ENCODE data around the gene CLDN7. TPM values are rescaled to one million over a fixed set of nuclear protein-coding genes. Genes with fewer than 3 reads are reported as not detected.
"Not testable (repeated sequence)": the region's sequence is repeated elsewhere in the genome, so short reads cannot be mapped to it uniquely, and the experiment has no call there.

Gene CLDN7
- total RNA-seq, 2 experiments from 2014 or later = 0.32 TPM; not detected in 1

DNA sequence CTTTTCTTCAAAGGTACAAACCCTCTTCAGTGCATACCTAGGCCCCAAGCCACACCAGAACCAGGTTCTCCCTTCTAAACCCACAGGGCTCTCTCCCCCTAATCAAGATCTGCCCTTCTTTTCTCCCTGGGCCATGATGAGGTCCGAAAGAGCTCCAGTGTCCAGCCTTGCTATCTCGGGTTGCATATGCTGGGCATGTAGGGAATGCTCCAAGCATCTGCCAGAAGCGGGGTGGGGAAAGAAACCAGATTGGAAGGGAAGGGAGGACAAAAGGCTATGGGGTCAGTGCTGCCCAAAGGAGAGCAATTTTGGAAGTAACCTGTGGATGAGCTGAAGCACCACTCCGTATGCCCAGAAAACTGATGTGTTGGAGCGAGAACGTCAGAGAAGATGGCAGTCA, 13.1 kb downstream of the CLDN7 start:
- H2AFZ ChIP-seq (ENCODE audit: low read length) = no peak overlapping the region
- H3K4me3 ChIP-seq (ENCODE audit: low read depth, low read length, poor library complexity, severe bottlenecking) = peak overlapping the region; percentile 83
- intact Hi-C loops (cut with micrococcal nuclease; ENCODE audit: unreplicated experiment) = no loop called here
- TF ChIP-seq, protein P1, sequence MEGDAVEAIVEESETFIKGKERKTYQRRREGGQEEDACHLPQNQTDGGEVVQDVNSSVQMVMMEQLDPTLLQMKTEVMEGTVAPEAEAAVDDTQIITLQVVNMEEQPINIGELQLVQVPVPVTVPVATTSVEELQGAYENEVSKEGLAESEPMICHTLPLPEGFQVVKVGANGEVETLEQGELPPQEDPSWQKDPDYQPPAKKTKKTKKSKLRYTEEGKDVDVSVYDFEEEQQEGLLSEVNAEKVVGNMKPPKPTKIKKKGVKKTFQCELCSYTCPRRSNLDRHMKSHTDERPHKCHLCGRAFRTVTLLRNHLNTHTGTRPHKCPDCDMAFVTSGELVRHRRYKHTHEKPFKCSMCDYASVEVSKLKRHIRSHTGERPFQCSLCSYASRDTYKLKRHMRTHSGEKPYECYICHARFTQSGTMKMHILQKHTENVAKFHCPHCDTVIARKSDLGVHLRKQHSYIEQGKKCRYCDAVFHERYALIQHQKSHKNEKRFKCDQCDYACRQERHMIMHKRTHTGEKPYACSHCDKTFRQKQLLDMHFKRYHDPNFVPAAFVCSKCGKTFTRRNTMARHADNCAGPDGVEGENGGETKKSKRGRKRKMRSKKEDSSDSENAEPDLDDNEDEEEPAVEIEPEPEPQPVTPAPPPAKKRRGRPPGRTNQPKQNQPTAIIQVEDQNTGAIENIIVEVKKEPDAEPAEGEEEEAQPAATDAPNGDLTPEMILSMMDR (conservative IDR thresholded peaks at IDR 0.05; ENCODE audit: low read length) = no peak
- no peak for TF ChIP-seq EZH2phosphoT487 (IDR thresholded peaks at IDR 0.05; ENCODE audit: borderline replicate concordance, low read depth, low read length)
- ChIA-PET POLR2A (interaction anchor here (0.7 kb wide), 1 partner anchor 9 kb away, joined by 3 read pairs; no protein-coding TSS in a partner anchor), CTCF (ENCODE audit: unreplicated experiment) (no interaction called here)
- H3K9me3 ChIP-seq (ENCODE audit: low read length) = no peaks in the 10 kb centered on the region
- H3K27ac ChIP-seq (ENCODE audit: low read depth, low read length, poor library complexity, severe bottlenecking) = no peak overlapping the region
- peaks cover 49% of the 10 kb centered on the region for H3K36me3 ChIP-seq (ENCODE audit: insufficient read depth, low read length)
- H3K4me1 ChIP-seq (ENCODE audit: insufficient read depth, low read length, poor library complexity, severe bottlenecking) = peaks cover 26% of the 10 kb centered on the region
- H3K4me2 ChIP-seq (ENCODE audit: low read length) = peak overlapping the region; percentile 100
- no peaks in the 10 kb centered on the region for H3K9me2 ChIP-seq (ENCODE audit: insufficient read depth, low read length)
- peaks cover 18% of the 10 kb centered on the region for H4K20me1 ChIP-seq (ENCODE audit: insufficient read depth, low read length)
- peaks cover 71% of the 10 kb centered on the region for H3K79me2 ChIP-seq (ENCODE audit: insufficient read depth, low read depth, low read length)
- no TSS peak for BruUV-seq (replicated peaks)
- no peak for DNase-seq (ENCODE audit: low spot score)

DNA sequence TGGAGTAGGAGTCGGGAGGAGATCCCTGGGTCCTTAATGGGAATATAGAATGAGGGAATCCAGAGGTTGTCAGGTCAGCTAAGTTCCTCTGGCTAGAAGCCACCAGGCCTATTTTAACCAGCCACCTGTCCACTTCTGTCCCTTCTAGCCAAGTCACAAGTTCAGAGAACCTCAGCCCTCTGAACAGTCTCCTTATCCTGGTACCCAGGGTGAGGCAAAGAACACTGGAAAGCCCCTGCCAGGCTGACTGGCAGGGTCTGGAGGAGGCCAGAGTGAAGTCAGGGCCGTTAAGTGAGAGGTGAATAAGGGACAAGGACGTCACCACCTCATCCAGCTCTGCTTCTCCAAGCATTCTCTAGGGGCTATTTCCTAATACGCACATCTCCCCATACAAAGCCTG, 13.5 kb downstream of the CLDN7 start:
- H3K4me3 ChIP-seq (ENCODE audit: low read depth, low read length, poor library complexity, severe bottlenecking) = peak overlapping the region; percentile 83
- no peak for TF ChIP-seq EZH2phosphoT487 (IDR thresholded peaks at IDR 0.05; ENCODE audit: borderline replicate concordance, low read depth, low read length)
- TF ChIP-seq, protein P1 (conservative IDR thresholded peaks at IDR 0.05; ENCODE audit: low read length) = no peak
- no peak overlapping the region for H3K27ac ChIP-seq (ENCODE audit: low read depth, low read length, poor library complexity, severe bottlenecking)
- BruUV-seq (replicated peaks) = no TSS peak
- peaks cover 18% of the 10 kb centered on the region for H4K20me1 ChIP-seq (ENCODE audit: insufficient read depth, low read length)
- H3K9me3 ChIP-seq (ENCODE audit: low read length) = no peaks in the 10 kb centered on the region
- intact Hi-C loops (cut with micrococcal nuclease; ENCODE audit: unreplicated experiment) = no loop called here
- CTCF ChIA-PET (ENCODE audit: unreplicated experiment) = no interaction called here
- H2AFZ ChIP-seq (ENCODE audit: low read length) = no peak overlapping the region
- H3K9me2 ChIP-seq (ENCODE audit: insufficient read depth, low read length) = no peaks in the 10 kb centered on the region
- H3K4me1 ChIP-seq (ENCODE audit: insufficient read depth, low read length, poor library complexity, severe bottlenecking) = peaks cover 26% of the 10 kb centered on the region
- H3K36me3 ChIP-seq (ENCODE audit: insufficient read depth, low read length) = peaks cover 50% of the 10 kb centered on the region
- H3K4me2 ChIP-seq (ENCODE audit: low read length) = peak overlapping the region; percentile 100
- no peak for DNase-seq (ENCODE audit: low spot score)
- POLR2A ChIA-PET = interaction anchor here (0.7 kb wide), 1 partner anchor 9 kb away, joined by 3 read pairs; no protein-coding TSS in a partner anchor
- H3K79me2 ChIP-seq (ENCODE audit: insufficient read depth, low read depth, low read length) = peaks cover 67% of the 10 kb centered on the region

DNA sequence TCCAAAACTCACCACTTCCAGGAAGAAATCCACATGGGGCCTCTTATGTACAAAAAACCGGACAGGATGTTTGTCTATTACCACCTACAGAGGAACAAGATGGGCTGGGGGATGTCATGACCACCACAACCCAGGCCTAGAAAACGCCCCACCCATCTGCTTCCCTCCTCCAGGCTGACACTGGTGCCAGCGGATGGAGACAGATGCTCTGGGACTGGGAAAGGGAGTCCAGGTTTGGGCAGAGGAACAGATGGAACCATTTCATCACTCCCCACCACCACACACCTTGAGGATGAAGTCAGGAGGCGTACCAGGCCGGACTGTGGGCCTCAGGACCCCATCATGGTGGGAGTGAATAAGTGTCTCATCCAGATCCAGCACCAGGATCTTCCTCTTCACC, 15.5 kb downstream of the CLDN7 start:
- H3K4me3 ChIP-seq (ENCODE audit: low read depth, low read length, poor library complexity, severe bottlenecking) = no peak overlapping the region
- no peaks in the 10 kb centered on the region for H3K9me3 ChIP-seq (ENCODE audit: low read length)
- peaks cover 57% of the 10 kb centered on the region for H3K79me2 ChIP-seq (ENCODE audit: insufficient read depth, low read depth, low read length)
- TF ChIP-seq EZH2phosphoT487 (IDR thresholded peaks at IDR 0.05; ENCODE audit: borderline replicate concordance, low read depth, low read length) = no peak
- TF ChIP-seq, protein P1 (conservative IDR thresholded peaks at IDR 0.05; ENCODE audit: low read length) = no peak
- peaks cover 30% of the 10 kb centered on the region for H3K4me1 ChIP-seq (ENCODE audit: insufficient read depth, low read length, poor library complexity, severe bottlenecking)
- ChIA-PET CTCF (ENCODE audit: unreplicated experiment) (no interaction called here), POLR2A (no interaction called here)
- peaks cover 62% of the 10 kb centered on the region for H3K36me3 ChIP-seq (ENCODE audit: insufficient read depth, low read length)
- intact Hi-C loops (cut with micrococcal nuclease; ENCODE audit: unreplicated experiment) = no loop called here
- H3K27ac ChIP-seq (ENCODE audit: low read depth, low read length, poor library complexity, severe bottlenecking) = no peak overlapping the region
- no peak overlapping the region for H3K4me2 ChIP-seq (ENCODE audit: low read length)
- peaks cover 18% of the 10 kb centered on the region for H4K20me1 ChIP-seq (ENCODE audit: insufficient read depth, low read length)
- no peak for DNase-seq (ENCODE audit: low spot score)
- H2AFZ ChIP-seq (ENCODE audit: low read length) = no peak overlapping the region
- no peaks in the 10 kb centered on the region for H3K9me2 ChIP-seq (ENCODE audit: insufficient read depth, low read length)
- BruUV-seq (replicated peaks) = no TSS peak

DNA sequence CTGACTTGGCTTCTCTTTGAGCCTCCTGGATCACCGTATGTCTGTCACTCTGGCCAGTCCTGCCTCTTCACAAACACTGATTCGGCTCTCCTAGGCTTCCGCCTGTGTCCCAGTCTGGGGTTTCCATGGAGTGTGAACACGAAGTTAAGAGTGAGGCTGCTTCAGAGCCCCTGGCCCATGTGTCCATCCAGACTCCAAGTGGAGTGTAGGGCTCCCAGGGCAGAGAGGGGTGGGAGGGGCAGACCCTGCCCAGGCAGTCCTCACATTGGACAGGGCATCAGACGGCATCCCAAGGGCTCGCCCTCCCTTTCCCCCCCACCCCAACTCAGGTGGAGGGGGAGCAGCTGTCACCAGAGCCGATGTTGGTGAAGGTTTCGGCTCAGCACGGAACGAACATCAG, 18.4 kb downstream of the CLDN7 start:
- H3K4me3 ChIP-seq (ENCODE audit: low read depth, low read length, poor library complexity, severe bottlenecking); POLR2A ChIA-PET; CTCF ChIA-PET (ENCODE audit: unreplicated experiment); H3K27ac ChIP-seq (ENCODE audit: low read depth, low read length, poor library complexity, severe bottlenecking); DNase-seq (ENCODE audit: low spot score); H4K20me1 ChIP-seq (ENCODE audit: insufficient read depth, low read length); H3K9me2 ChIP-seq (ENCODE audit: insufficient read depth, low read length); H3K9me3 ChIP-seq (ENCODE audit: low read length); H2AFZ ChIP-seq (ENCODE audit: low read length); H3K4me2 ChIP-seq (ENCODE audit: low read length): not testable (repeated sequence)
- peaks cover 39% of the 10 kb centered on the region for H3K79me2 ChIP-seq (ENCODE audit: insufficient read depth, low read depth, low read length)
- intact Hi-C loops (cut with micrococcal nuclease; ENCODE audit: unreplicated experiment) = loop anchor here (5.0 kb wide), 1 partner anchor 328 kb away; no protein-coding TSS in a partner anchor
- BruUV-seq (replicated peaks) = TSS peak; percentile 83
- peaks cover 33% of the 10 kb centered on the region for H3K4me1 ChIP-seq (ENCODE audit: insufficient read depth, low read length, poor library complexity, severe bottlenecking)
- peaks cover 67% of the 10 kb centered on the region for H3K36me3 ChIP-seq (ENCODE audit: insufficient read depth, low read length)
